ENCODE data around the gene DOC2A. TPM values are rescaled to one million over a fixed set of nuclear protein-coding genes. Genes with fewer than 3 reads are reported as not detected.

DOC2A gene
- polyA plus RNA-seq (7.3 and 8.5 TPM in 2 replicates), polyA minus RNA-seq (3.1 and 4.4 TPM in 2 replicates)

- Histone ChIP-seq H3F3A (ENCODE audit: insufficient read depth, low read length, poor library complexity, severe bottlenecking) (no peaks in the 10 kb centered on the region), H3K9me3 (ENCODE audit: low read length) (no peaks in the 10 kb centered on the region), H3K79me2 (replicated peaks; ENCODE audit: insufficient read depth, low read length) (no peaks in the 10 kb centered on the region), H3K27ac (ENCODE audit: low read length) (no peak within 1 kb of the TSS), H3K4me3 (ENCODE audit: low read length) (peak within 1 kb of the TSS; percentile 82), H3K9ac (ENCODE audit: low read length) (peak within 1 kb of the TSS; percentile 62), H2AFZ (ENCODE audit: low read depth, low read length) (peak within 1 kb of the TSS; percentile 49), H3K9me2 (ENCODE audit: insufficient read depth, low read length) (no peaks in the 10 kb centered on the region), H4K20me1 (ENCODE audit: insufficient read depth) (no peaks in the 10 kb centered on the region), H3K36me3 (ENCODE audit: insufficient read depth, low read length) (no peaks in the 10 kb centered on the region), H3K4me2 (ENCODE audit: low read length) (peak within 1 kb of the TSS; percentile 53), H3K27me3 (ENCODE audit: insufficient read depth, low read depth, low read length) (no peaks in the 10 kb centered on the region)
- TF ChIP-seq TAF1 (IDR thresholded peaks at IDR 0.05; ENCODE audit: low read depth) (peak; percentile 24), POLR2AphosphoS5 (IDR thresholded peaks at IDR 0.05) (peak; percentile 5), RAD21 (conservative IDR thresholded peaks at IDR 0.05) (no peak), EP300 (conservative IDR thresholded peaks at IDR 0.05; ENCODE audit: poor library complexity, severe bottlenecking) (no peak), REST (IDR thresholded peaks at IDR 0.05; ENCODE audit: borderline replicate concordance) (peak; percentile 62), EZH2 (IDR thresholded peaks at IDR 0.05; ENCODE audit: borderline replicate concordance, insufficient read depth, low read length, poor library complexity, severe bottlenecking) (no peak), SMC3 (conservative IDR thresholded peaks at IDR 0.05; ENCODE audit: poor library complexity) (no peak), CTCF (IDR thresholded peaks at IDR 0.05; ENCODE audit: poor library complexity, severe bottlenecking) (no peak), MXI1 (conservative IDR thresholded peaks at IDR 0.05; ENCODE audit: poor library complexity, severe bottlenecking) (peak; percentile 86)
Measured at GRCh38 chr16:30010844-30011713, at the start of gene DOC2A. TSS of gene DOC2A (minus strand) at chr16:30011027. CDS start at chr16:30010222, 805 bp downstream.

GRCh38 chr16:30060346-30060745 lies 49.5 kb upstream of the DOC2A start:
- H3F3A ChIP-seq (ENCODE audit: insufficient read depth, low read length, poor library complexity, severe bottlenecking) = no peaks in the 10 kb centered on the region
- TF ChIP-seq MXI1 (conservative IDR thresholded peaks at IDR 0.05; ENCODE audit: poor library complexity, severe bottlenecking) = no peak
- TF ChIP-seq RAD21 (conservative IDR thresholded peaks at IDR 0.05) = no peak
- TF ChIP-seq REST (IDR thresholded peaks at IDR 0.05; ENCODE audit: borderline replicate concordance) = no peak
- TF ChIP-seq EP300 (conservative IDR thresholded peaks at IDR 0.05; ENCODE audit: poor library complexity, severe bottlenecking) = no peak
- no peak for TF ChIP-seq POLR2AphosphoS5 (IDR thresholded peaks at IDR 0.05)
- no peak for TF ChIP-seq EZH2 (IDR thresholded peaks at IDR 0.05; ENCODE audit: borderline replicate concordance, insufficient read depth, low read length, poor library complexity, severe bottlenecking)
- no peak overlapping the region for H3K4me3 ChIP-seq (ENCODE audit: low read length)
- no peaks in the 10 kb centered on the region for H3K27me3 ChIP-seq (ENCODE audit: insufficient read depth, low read depth, low read length)
- H3K79me2 ChIP-seq (replicated peaks; ENCODE audit: insufficient read depth, low read length) = no peaks in the 10 kb centered on the region
- H4K20me1 ChIP-seq (ENCODE audit: insufficient read depth) = no peaks in the 10 kb centered on the region
- H3K36me3 ChIP-seq (ENCODE audit: insufficient read depth, low read length) = no peaks in the 10 kb centered on the region
- H3K4me2 ChIP-seq (ENCODE audit: low read length) = no peak overlapping the region
- no peak overlapping the region for H3K27ac ChIP-seq (ENCODE audit: low read length)
- H2AFZ ChIP-seq (ENCODE audit: low read depth, low read length) = no peak overlapping the region
- no peak overlapping the region for H3K9ac ChIP-seq (ENCODE audit: low read length)
- H3K9me2 ChIP-seq (ENCODE audit: insufficient read depth, low read length) = no peaks in the 10 kb centered on the region
- H3K9me3 ChIP-seq (ENCODE audit: low read length) = no peaks in the 10 kb centered on the region

All from neural cell (in vitro differentiated cells).